Heart left ventricle (tissue), 13 donors: ENCODE measurements around the gene LRP1B.

ENCODE experiments used
- POLR2A ChIP-seq, 2 donors: fragments of 450-650 bp; IDR thresholded peaks; one replicate each; pipeline ENCODE4 v1.6.1; 2017; ENCODE audit warnings: antibody characterized with exemption in 2 of 2, mild to moderate bottlenecking in 2 of 2, moderate library complexity in 2 of 2
- TF ChIP-seq, protein P1 (sequence below), 12 donors: fragments of 200-600 bp; sonication (generic) in 4 of 12; IDR thresholded peaks; one replicate each; pipeline versions ENCODE4 v1.5.0 to v1.8.0; 2018 to 2022; ENCODE audit warnings: antibody characterized with exemption in 12 of 12, mild to moderate bottlenecking in 5 of 12
- donor health status: ischemic (EF 13 %, LVEDD 7.1; RV severe dilation, severe dysfunction).
- donor health status: DM: no; HTN: yes; CAD: no.
- donor health status: DM: no; HTN: no; CAD: no.
- donor health status: ischemic (EF 25% LVEDD 6.9; RV normal size, moderate dysfunction).
- donor health status: ischemic (EF 25% LVEDD 5.7; RV mildly dilated, moderate dysfunction).
- donor health status: ischemic (EF 35%, LVEDD 5.7; RV mildly dilated, moderate dysfunction).
- donor health status: nonischemic (EF 11% LVEDD 7.7; RV severe dilation, severe dysfunction).
- donor health status: DM: yes; HTN: yes; CAD: no.
- donor health status: PGD.
- donor health status: ischemic (EF 29% LVEDD 5.4; RV normal size, mild dysfunction).
- donor health status: nonischemic (EF 23%, LVEDD 6.1; RV moderate dilation, normal function).

DNA sequence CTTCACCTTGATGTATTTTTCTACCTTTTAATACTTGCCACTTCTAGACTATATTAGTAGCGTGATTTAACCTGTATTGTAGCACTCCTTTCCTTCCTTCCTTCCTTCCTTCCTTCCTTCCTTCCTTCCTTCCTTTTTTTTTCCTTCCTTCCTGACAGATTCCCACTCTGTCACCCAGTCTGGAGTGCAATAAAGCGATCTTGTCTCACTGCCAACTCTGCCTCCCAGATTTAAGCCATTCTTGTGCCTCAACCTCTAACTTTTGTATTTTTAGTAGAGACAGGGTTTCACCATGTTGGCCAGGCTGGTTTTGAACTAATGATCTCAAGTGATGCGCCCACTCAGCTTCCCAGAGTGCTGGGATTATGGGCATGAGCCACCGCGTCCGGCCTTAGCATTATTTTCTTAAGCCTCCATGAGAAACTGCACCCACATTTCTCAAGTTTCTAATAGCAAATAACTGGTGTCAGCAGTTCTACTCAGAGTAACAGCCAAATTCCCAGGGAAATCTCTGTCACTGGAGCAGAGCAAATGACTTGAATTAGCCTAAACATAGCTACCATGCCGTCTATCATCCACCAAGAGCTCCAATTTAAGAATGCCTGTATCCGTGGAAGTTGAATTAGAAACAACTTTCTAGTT lies 529.2 kb downstream of the LRP1B start:
- TF ChIP-seq POLR2A (IDR thresholded peaks at IDR 0.05) = no peak
- TF ChIP-seq, protein P1, sequence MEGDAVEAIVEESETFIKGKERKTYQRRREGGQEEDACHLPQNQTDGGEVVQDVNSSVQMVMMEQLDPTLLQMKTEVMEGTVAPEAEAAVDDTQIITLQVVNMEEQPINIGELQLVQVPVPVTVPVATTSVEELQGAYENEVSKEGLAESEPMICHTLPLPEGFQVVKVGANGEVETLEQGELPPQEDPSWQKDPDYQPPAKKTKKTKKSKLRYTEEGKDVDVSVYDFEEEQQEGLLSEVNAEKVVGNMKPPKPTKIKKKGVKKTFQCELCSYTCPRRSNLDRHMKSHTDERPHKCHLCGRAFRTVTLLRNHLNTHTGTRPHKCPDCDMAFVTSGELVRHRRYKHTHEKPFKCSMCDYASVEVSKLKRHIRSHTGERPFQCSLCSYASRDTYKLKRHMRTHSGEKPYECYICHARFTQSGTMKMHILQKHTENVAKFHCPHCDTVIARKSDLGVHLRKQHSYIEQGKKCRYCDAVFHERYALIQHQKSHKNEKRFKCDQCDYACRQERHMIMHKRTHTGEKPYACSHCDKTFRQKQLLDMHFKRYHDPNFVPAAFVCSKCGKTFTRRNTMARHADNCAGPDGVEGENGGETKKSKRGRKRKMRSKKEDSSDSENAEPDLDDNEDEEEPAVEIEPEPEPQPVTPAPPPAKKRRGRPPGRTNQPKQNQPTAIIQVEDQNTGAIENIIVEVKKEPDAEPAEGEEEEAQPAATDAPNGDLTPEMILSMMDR (IDR thresholded peaks at IDR 0.05) = no peak
